Keratinocyte (primary cell): ENCODE data around the gene RNF149. TPM values are rescaled to one million over a fixed set of nuclear protein-coding genes. Genes with fewer than 3 reads are reported as not detected.

Experiments used
- DNase-seq: peaks from one replicate; pipeline ENCODE4 v3.0.0-alpha.2; 2011; ENCODE audit warnings: low read depth, missing footprints, low spot score
- FAIRE-seq: peaks from 2 replicates; lab custom pipeline; 2011; peaks lifted over from hg19 to GRCh38; lab: Jason Lieb, UNC
- H2AFZ ChIP-seq: 2 replicates; pipeline ENCODE4 v1.6.0; 2012; ENCODE audit warnings: low read length, control low read depth, inconsistent platforms; ENCODE audit not compliant: control insufficient read depth
- H3K27ac ChIP-seq: 2 replicates; pipeline ENCODE4 v1.5.1; 2011; ENCODE audit warnings: low read length; ENCODE audit not compliant: control insufficient read depth, insufficient read depth
- H3K27me3 ChIP-seq: 3 replicates; pipeline ENCODE4 v1.6.0; 2011; ENCODE audit warnings: low read length; ENCODE audit not compliant: control insufficient read depth, insufficient read depth; ENCODE audit errors: extremely low read depth
- H3K36me3 ChIP-seq, 2 experiments: 2 replicates in 1 of 2; 3 replicates in 1 of 2; pipeline ENCODE4 v1.5.1; 2011; ENCODE audit warnings: low read length in 2 of 2, mild to moderate bottlenecking in 1 of 2; ENCODE audit not compliant: control insufficient read depth in 2 of 2, insufficient read depth in 2 of 2; ENCODE audit errors: extremely low read depth in 1 of 2
- H3K4me1 ChIP-seq: 3 replicates; pipeline ENCODE4 v1.5.1; 2011; ENCODE audit warnings: low read length; ENCODE audit not compliant: control insufficient read depth, insufficient read depth; ENCODE audit errors: extremely low read depth
- H3K4me2 ChIP-seq: 3 replicates; pipeline ENCODE4 v1.6.0; 2011; ENCODE audit warnings: low read depth, low read length; ENCODE audit not compliant: control insufficient read depth, insufficient read depth; ENCODE audit errors: extremely low read depth
- H3K4me3 ChIP-seq, 3 experiments: fragments of 200-600 bp in 1 of 3; sonication (generic) in 1 of 3; 2 replicates in 2 of 3; 3 replicates in 1 of 3; pipeline ENCODE4 v1.5.1; 2011 to 2016; ENCODE audit warnings: low read length in 3 of 3, mild to moderate bottlenecking in 3 of 3, control low read depth in 2 of 3, inconsistent platforms in 1 of 3, low read depth in 1 of 3, mixed read lengths in 1 of 3, mixed run types in 1 of 3, moderate library complexity in 1 of 3; ENCODE audit not compliant: control insufficient read depth in 2 of 3, insufficient read depth in 2 of 3; ENCODE audit errors: extremely low read depth in 1 of 3
- H3K79me2 ChIP-seq: 2 replicates; pipeline ENCODE4 v1.6.0; 2012; ENCODE audit warnings: low read length; ENCODE audit not compliant: control insufficient read depth, insufficient read depth
- H3K9ac ChIP-seq: 3 replicates; pipeline ENCODE4 v1.6.0; 2011; ENCODE audit warnings: low read length; ENCODE audit not compliant: control insufficient read depth, insufficient read depth; ENCODE audit errors: extremely low read depth
- H3K9me1 ChIP-seq: 3 replicates; pipeline ENCODE4 v1.6.0; 2011; ENCODE audit warnings: low read length; ENCODE audit not compliant: control insufficient read depth, insufficient read depth; ENCODE audit errors: extremely low read depth
- H3K9me3 ChIP-seq: 2 replicates; pipeline ENCODE4 v1.5.1; 2012; ENCODE audit warnings: low read depth, low read length; ENCODE audit not compliant: control insufficient read depth
- H4K20me1 ChIP-seq: 3 replicates; pipeline ENCODE4 v1.6.0; 2011; ENCODE audit warnings: low read length; ENCODE audit not compliant: control insufficient read depth, insufficient read depth; ENCODE audit errors: extremely low read depth
- EZH2 ChIP-seq: IDR thresholded peaks from one replicate; pipeline ENCODE4 v1.6.1; 2012; ENCODE audit warnings: inconsistent platforms, mild to moderate bottlenecking, low read length, moderate library complexity
- dilution Hi-C: fragments of 300-500 bp; cut with MboI; formaldehyde crosslinking; loops from one replicate; pipeline ENCODE4 v1.7.0; 2020; ENCODE audit warnings: low sequenced_read_pairs; ENCODE audit not compliant: extremely low pct_ligation_motif_present
- polyA plus RNA-seq, 5 experiments: library from polyadenylated mRNA; depleted of rRNA in 3 of 5; stranded (reverse) in 3 of 5; stranded (forward) in 1 of 5; unstranded in 1 of 5; fragments of >200 nt; gene quantifications; 1 replicate in 1 of 5; 2 replicates in 3 of 5; 3 replicates in 1 of 5; pipeline versions ENCODE4 v1.2.1 to v1.2.3, GENCODE V29; 2011 to 2012; ENCODE audit warnings: missing spikeins in 2 of 5, low read depth in 1 of 5, low replicate concordance in 1 of 5
- TF ChIP-seq, protein P1 (sequence below), 3 experiments: IDR thresholded peaks in 1 of 3; conservative IDR thresholded peaks in 1 of 3; optimal IDR thresholded peaks in 1 of 3; 2 replicates in 2 of 3; 3 replicates in 1 of 3; pipeline versions ENCODE3 to v1.5.1; 2011; ENCODE audit warnings: low read length in 3 of 3, mild to moderate bottlenecking in 3 of 3, moderate library complexity in 2 of 3, control low read depth in 1 of 3, inconsistent platforms in 1 of 3; ENCODE audit not compliant: insufficient read depth in 2 of 3; ENCODE audit errors: extremely low read depth in 1 of 3

Gene RNF149
- polyA plus RNA-seq, 1 donor (not counting 4 experiments of a cell fraction or from before 2014, with no cell fraction given) = 68.0 TPM

DNA sequence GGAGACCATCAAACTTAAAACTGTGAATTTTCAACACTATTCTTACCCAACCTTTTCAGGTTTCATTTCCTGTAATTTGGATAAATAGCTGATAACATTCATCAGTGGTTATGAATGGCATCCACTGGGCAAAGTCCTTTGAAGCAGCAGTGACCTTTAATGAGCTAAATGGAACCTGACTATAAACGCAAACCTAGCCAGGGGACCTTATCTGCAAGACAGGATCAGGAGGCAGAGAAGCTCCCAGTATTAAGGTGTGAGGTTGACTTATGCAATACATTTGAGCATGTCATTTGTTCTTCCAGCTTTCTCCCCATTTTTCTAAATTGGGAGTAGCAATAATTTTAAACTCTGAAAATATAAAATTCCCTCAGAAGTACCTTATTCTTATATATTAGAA, 40.4 kb upstream of the RNF149 start:
- no peaks in the 10 kb centered on the region for H4K20me1 ChIP-seq
- dilution Hi-C loops = no loop called here
- H3K4me3 ChIP-seq = no peak overlapping the region
- FAIRE-seq (no peak), DNase-seq (no peak)
- no peak overlapping the region for H3K4me2 ChIP-seq
- no peaks in the 10 kb centered on the region for H3K79me2 ChIP-seq
- no peaks in the 10 kb centered on the region for H3K27me3 ChIP-seq
- H3K9me3 ChIP-seq = no peaks in the 10 kb centered on the region
- no peak overlapping the region for H3K27ac ChIP-seq
- H3K36me3 ChIP-seq = no peaks in the 10 kb centered on the region
- no peaks in the 10 kb centered on the region for H3K4me1 ChIP-seq
- H3K9me1 ChIP-seq = no peaks in the 10 kb centered on the region
- H3K9ac ChIP-seq = no peak overlapping the region
- TF ChIP-seq, protein P1, sequence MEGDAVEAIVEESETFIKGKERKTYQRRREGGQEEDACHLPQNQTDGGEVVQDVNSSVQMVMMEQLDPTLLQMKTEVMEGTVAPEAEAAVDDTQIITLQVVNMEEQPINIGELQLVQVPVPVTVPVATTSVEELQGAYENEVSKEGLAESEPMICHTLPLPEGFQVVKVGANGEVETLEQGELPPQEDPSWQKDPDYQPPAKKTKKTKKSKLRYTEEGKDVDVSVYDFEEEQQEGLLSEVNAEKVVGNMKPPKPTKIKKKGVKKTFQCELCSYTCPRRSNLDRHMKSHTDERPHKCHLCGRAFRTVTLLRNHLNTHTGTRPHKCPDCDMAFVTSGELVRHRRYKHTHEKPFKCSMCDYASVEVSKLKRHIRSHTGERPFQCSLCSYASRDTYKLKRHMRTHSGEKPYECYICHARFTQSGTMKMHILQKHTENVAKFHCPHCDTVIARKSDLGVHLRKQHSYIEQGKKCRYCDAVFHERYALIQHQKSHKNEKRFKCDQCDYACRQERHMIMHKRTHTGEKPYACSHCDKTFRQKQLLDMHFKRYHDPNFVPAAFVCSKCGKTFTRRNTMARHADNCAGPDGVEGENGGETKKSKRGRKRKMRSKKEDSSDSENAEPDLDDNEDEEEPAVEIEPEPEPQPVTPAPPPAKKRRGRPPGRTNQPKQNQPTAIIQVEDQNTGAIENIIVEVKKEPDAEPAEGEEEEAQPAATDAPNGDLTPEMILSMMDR (optimal IDR thresholded peaks at IDR 0.05 in 1 of 3, IDR thresholded peaks at IDR 0.05 in 1 of 3, conservative IDR thresholded peaks at IDR 0.05 in 1 of 3; ENCODE audit: extremely low read depth in 1 of 3, insufficient read depth in 2 of 3, low read length in 3 of 3) = no peak
- no peak for TF ChIP-seq EZH2
- no peak overlapping the region for H2AFZ ChIP-seq

DNA sequence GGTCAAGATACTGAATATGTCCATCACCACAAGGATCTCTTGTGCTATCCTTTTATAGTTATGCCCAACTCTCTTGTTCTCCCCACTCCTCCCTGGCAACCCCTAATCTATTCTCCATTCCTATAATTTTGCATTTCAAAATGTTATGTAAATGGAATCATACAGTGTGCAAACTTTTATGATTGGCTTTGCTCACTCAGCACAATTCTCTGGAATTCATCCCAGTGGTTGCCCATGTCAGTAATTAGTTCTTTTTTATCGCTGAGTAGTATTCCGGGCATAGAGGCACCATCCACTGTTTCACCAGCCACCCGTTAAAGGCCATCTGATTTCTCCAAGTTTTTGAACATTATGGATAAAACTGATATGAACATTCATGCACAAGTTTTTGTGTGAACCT, 38.4 kb upstream of the RNF149 start:
- no peak for DNase-seq
- Histone ChIP-seq H3K9me3 (no peaks in the 10 kb centered on the region), H3K27me3 (no peaks in the 10 kb centered on the region), H4K20me1 (no peaks in the 10 kb centered on the region), H3K9me1 (no peaks in the 10 kb centered on the region), H3K4me2 (no peak overlapping the region), H3K27ac (no peak overlapping the region), H3K4me3 (no peak overlapping the region), H3K79me2 (no peaks in the 10 kb centered on the region), H3K4me1 (peaks cover 4% of the 10 kb centered on the region), H3K36me3 (no peaks in the 10 kb centered on the region), H2AFZ (no peak overlapping the region), H3K9ac (no peak overlapping the region)
- no peak for FAIRE-seq
- dilution Hi-C loops = no loop called here
- TF ChIP-seq, protein P1 (optimal IDR thresholded peaks at IDR 0.05 in 1 of 3, IDR thresholded peaks at IDR 0.05 in 1 of 3, conservative IDR thresholded peaks at IDR 0.05 in 1 of 3; ENCODE audit: extremely low read depth in 1 of 3, insufficient read depth in 2 of 3, low read length in 3 of 3) = no peak
- TF ChIP-seq EZH2 = no peak
